ENCODE measurements around the gene RPS21.

Gene RPS21

GRCh38 chr20:62339647-62340062 lies 47.2 kb upstream of the RPS21 start:
- Histone ChIP-seq H4K20me1 (ENCODE audit: insufficient read depth, low read length) (peaks cover 19% of the 10 kb centered on the region; the same call in 1 of the 2 replicates), H3K4me1 (ENCODE audit: insufficient read depth, low read length) (no peaks in the 10 kb centered on the region), H3K4me3 (ENCODE audit: low read depth in 1 of 2, low read length in 2 of 2) (no peak overlapping the region), H3K4me2 (ENCODE audit: insufficient read depth, low read length) (no peak overlapping the region), H3K9ac (ENCODE audit: low read depth, low read length) (no peak overlapping the region), H3K79me2 (ENCODE audit: insufficient read depth, low read length) (no peaks in the 10 kb centered on the region), H3K36me3 (ENCODE audit: insufficient read depth, low read length) (no peaks in the 10 kb centered on the region), H3K27me3 (ENCODE audit: insufficient read depth, low read length, poor library complexity) (peaks cover 22% of the 10 kb centered on the region), H2AFZ (ENCODE audit: low read depth, low read length) (no peak overlapping the region), H3K9me3 (ENCODE audit: insufficient read depth, low read length, severe bottlenecking) (no peaks in the 10 kb centered on the region), H3K27ac (ENCODE audit: low read length) (no peak overlapping the region)
- no peak for ATAC-seq (ENCODE audit: insufficient read depth, low read depth)
- no peak for DNase-seq
- TF ChIP-seq EZH2 (IDR thresholded peaks at IDR 0.05; ENCODE audit: borderline replicate concordance, low read depth, low read length, severe bottlenecking) (no peak), CTCF (IDR thresholded peaks at IDR 0.05; ENCODE audit: borderline replicate concordance, extremely low read depth, low read length, poor library complexity, severe bottlenecking) (no peak)

- TF ChIP-seq CTCF (IDR thresholded peaks at IDR 0.05; ENCODE audit: borderline replicate concordance, extremely low read depth, low read length, poor library complexity, severe bottlenecking): no peak
- TF ChIP-seq EZH2 (IDR thresholded peaks at IDR 0.05; ENCODE audit: borderline replicate concordance, low read depth, low read length, severe bottlenecking): no peak
- Histone ChIP-seq H3K27me3 (ENCODE audit: insufficient read depth, low read length, poor library complexity) (peaks cover 13% of the 10 kb centered on the region), H3K9ac (ENCODE audit: low read depth, low read length) (no peak overlapping the region), H3K4me1 (ENCODE audit: insufficient read depth, low read length) (no peaks in the 10 kb centered on the region), H3K36me3 (ENCODE audit: insufficient read depth, low read length) (no peaks in the 10 kb centered on the region), H3K27ac (ENCODE audit: low read length) (no peak overlapping the region), H2AFZ (ENCODE audit: low read depth, low read length) (no peak overlapping the region), H3K4me3 (ENCODE audit: low read depth in 1 of 2, low read length in 2 of 2) (no peak overlapping the region), H3K9me3 (ENCODE audit: insufficient read depth, low read length, severe bottlenecking) (no peaks in the 10 kb centered on the region), H3K4me2 (ENCODE audit: insufficient read depth, low read length) (no peak overlapping the region), H4K20me1 (ENCODE audit: insufficient read depth, low read length) (0 out of 2 replicates have a peak, but pooled peaks cover 2% of the 10 kb centered on the region), H3K79me2 (ENCODE audit: insufficient read depth, low read length) (no peaks in the 10 kb centered on the region)
- no peak for DNase-seq
- no peak for ATAC-seq (ENCODE audit: insufficient read depth, low read depth)
These were observed 44.0 kb upstream of the RPS21 start for GRCh38 chr20:62342910-62343309.

- Histone ChIP-seq H3K36me3 (ENCODE audit: insufficient read depth, low read length) (no peaks in the 10 kb centered on the region), H3K4me3 (ENCODE audit: low read depth in 1 of 2, low read length in 2 of 2) (no peak overlapping the region), H3K27ac (ENCODE audit: low read length) (no peak overlapping the region), H3K9ac (ENCODE audit: low read depth, low read length) (no peak overlapping the region), H3K27me3 (ENCODE audit: insufficient read depth, low read length, poor library complexity) (peaks cover 8% of the 10 kb centered on the region), H3K9me3 (ENCODE audit: insufficient read depth, low read length, severe bottlenecking) (peaks cover 2% of the 10 kb centered on the region), H4K20me1 (ENCODE audit: insufficient read depth, low read length) (0 out of 2 replicates have a peak, but pooled peaks cover 2% of the 10 kb centered on the region), H3K4me1 (ENCODE audit: insufficient read depth, low read length) (no peaks in the 10 kb centered on the region), H3K79me2 (ENCODE audit: insufficient read depth, low read length) (no peaks in the 10 kb centered on the region), H3K4me2 (ENCODE audit: insufficient read depth, low read length) (no peak overlapping the region), H2AFZ (ENCODE audit: low read depth, low read length) (no peak overlapping the region)
- TF ChIP-seq CTCF (IDR thresholded peaks at IDR 0.05; ENCODE audit: borderline replicate concordance, extremely low read depth, low read length, poor library complexity, severe bottlenecking): no peak
- TF ChIP-seq EZH2 (IDR thresholded peaks at IDR 0.05; ENCODE audit: borderline replicate concordance, low read depth, low read length, severe bottlenecking): no peak
- ATAC-seq (ENCODE audit: insufficient read depth, low read depth): no peak
- no peak for DNase-seq
These were observed 42.8 kb upstream of the RPS21 start for GRCh38 chr20:62344092-62344491.

- no peaks in the 10 kb centered on the region for H3K4me1 ChIP-seq (ENCODE audit: insufficient read depth, low read length)
- H3K36me3 ChIP-seq (ENCODE audit: insufficient read depth, low read length): no peaks in the 10 kb centered on the region
These were observed 42.1 kb upstream of the RPS21 start for GRCh38 chr20:62344782-62345181.

More at GRCh38 chr20:62344782-62345181, 42.1 kb upstream of the RPS21 start:
- H3K4me2 ChIP-seq (ENCODE audit: insufficient read depth, low read length): no peak overlapping the region
- H4K20me1 ChIP-seq (ENCODE audit: insufficient read depth, low read length): 0 out of 2 replicates have a peak, but pooled peaks cover 2% of the 10 kb centered on the region
- H3K79me2 ChIP-seq (ENCODE audit: insufficient read depth, low read length): no peaks in the 10 kb centered on the region
- H3K4me3 ChIP-seq (ENCODE audit: low read depth in 1 of 2, low read length in 2 of 2): no peak overlapping the region
- no peak for ATAC-seq (ENCODE audit: insufficient read depth, low read depth)
- H3K27me3 ChIP-seq (ENCODE audit: insufficient read depth, low read length, poor library complexity): peaks cover 7% of the 10 kb centered on the region
- TF ChIP-seq CTCF (IDR thresholded peaks at IDR 0.05; ENCODE audit: borderline replicate concordance, extremely low read depth, low read length, poor library complexity, severe bottlenecking) (no peak), EZH2 (IDR thresholded peaks at IDR 0.05; ENCODE audit: borderline replicate concordance, low read depth, low read length, severe bottlenecking) (no peak)
- H3K27ac ChIP-seq (ENCODE audit: low read length): no peak overlapping the region
- H2AFZ ChIP-seq (ENCODE audit: low read depth, low read length): no peak overlapping the region
- peaks cover 2% of the 10 kb centered on the region for H3K9me3 ChIP-seq (ENCODE audit: insufficient read depth, low read length, severe bottlenecking)
- no peak for DNase-seq
- no peak overlapping the region for H3K9ac ChIP-seq (ENCODE audit: low read depth, low read length)
